GM12878 (cell line): ENCODE results near the gene IL17B. TPM values are rescaled to one million over a fixed set of nuclear protein-coding genes. Genes with fewer than 3 reads are reported as not detected.
A peak's percentile ranks its signal among the peaks of the same experiment; 100 is the strongest.

ENCODE experiments used
- ATAC-seq: fragments of 200-7000 bp; cut with Tn5 transposase; 3 replicates; pipeline ENCODE4 v1.9.1; 2020; ENCODE audit warnings: mild to moderate bottlenecking, moderate library complexity
- BruUV-seq: library from RNA; stranded (reverse); fragments of 400-500 nt; replicated peaks from 2 replicates; lab custom pipeline; 2021; lab: Mats Ljungman, UMichigan
- CTCF ChIA-PET: fragments of 300-600 bp; sonication (Branson Sonifier 250); formaldehyde crosslinking; extraction: SDS; loops from one replicate; lab custom pipeline; 2021; ENCODE audit warnings: inconsistent platforms; lab: Yijun Ruan, JAX
- POLR2A ChIA-PET: fragments of 350-600 bp; formaldehyde crosslinking; extraction: SDS; loops from one replicate; lab custom pipeline; 2021; ENCODE audit warnings: inconsistent platforms; lab: Charles Lee
- RAD21 ChIA-PET: fragments of 300-600 bp; sonication (Branson Sonifier 250); formaldehyde crosslinking; loops from one replicate; lab custom pipeline; 2023; ENCODE audit warnings: antibody characterized with exemption; ENCODE audit not compliant: unreplicated experiment; lab: Charles Lee
- SMC1A ChIA-PET: fragments of 300-600 bp; sonication (Branson Sonifier 250); formaldehyde crosslinking; loops from one replicate; lab custom pipeline; 2023; ENCODE audit not compliant: unreplicated experiment, uncharacterized antibody; lab: Charles Lee
- DNase-seq: peaks from one replicate; pipeline ENCODE4 v3.0.0-alpha.2; 2011; ENCODE audit warnings: low read depth, low spot score
- FAIRE-seq: peaks from 3 replicates; lab custom pipeline; 2011; peaks lifted over from hg19 to GRCh38; lab: Jason Lieb, UNC
- H2AFZ ChIP-seq: 2 replicates; pipeline ENCODE4 v1.6.0; 2011; ENCODE audit warnings: low read depth, low read length, control low read depth; ENCODE audit not compliant: control insufficient read depth
- H3K27ac ChIP-seq: 2 replicates; pipeline ENCODE4 v1.5.1; 2011; ENCODE audit warnings: control low read depth; ENCODE audit not compliant: control insufficient read depth, insufficient read depth
- H3K27me3 ChIP-seq, 2 experiments: replicated peaks in 1 of 2; 2 replicates each; pipeline versions ENCODE4 v1.6.0 to v1.6.1; 2011; ENCODE audit warnings: low read length in 1 of 2; ENCODE audit not compliant: control insufficient read depth in 2 of 2, insufficient read depth in 2 of 2
- H3K36me3 ChIP-seq, 2 experiments: 2 replicates each; pipeline ENCODE4 v1.5.1; 2011; ENCODE audit warnings: low read length in 1 of 2; ENCODE audit not compliant: control insufficient read depth in 2 of 2, insufficient read depth in 2 of 2
- H3K4me1 ChIP-seq: 2 replicates; pipeline ENCODE4 v1.6.1; 2011; ENCODE audit warnings: mild to moderate bottlenecking, low read length, moderate library complexity, mixed read lengths; ENCODE audit not compliant: control insufficient read depth, insufficient read depth
- H3K4me2 ChIP-seq: 2 replicates; pipeline ENCODE4 v1.6.0; 2011; ENCODE audit warnings: control low read depth; ENCODE audit not compliant: control insufficient read depth, insufficient read depth
- H3K4me3 ChIP-seq: fragments of 200-600 bp; sonication (generic); 2 replicates; pipeline ENCODE4 v1.5.1; 2016
- H3K79me2 ChIP-seq: 2 replicates; pipeline ENCODE4 v1.6.0; 2011; ENCODE audit warnings: low read length; ENCODE audit not compliant: control insufficient read depth, insufficient read depth
- H3K9ac ChIP-seq: 2 replicates; pipeline ENCODE4 v1.8.0; 2011; ENCODE audit warnings: low read length, control low read depth, mixed read lengths; ENCODE audit not compliant: control insufficient read depth, insufficient read depth
- H3K9me3 ChIP-seq: replicated peaks from 3 replicates; pipeline ENCODE4 v1.5.1; 2011; ENCODE audit warnings: mild to moderate bottlenecking, low read length; ENCODE audit not compliant: control insufficient read depth, insufficient read depth
- H4K20me1 ChIP-seq: 2 replicates; pipeline ENCODE4 v1.6.0; 2011; ENCODE audit not compliant: control insufficient read depth, insufficient read depth
- BRCA1 ChIP-seq: IDR thresholded peaks from 2 replicates; pipeline ENCODE4 v1.6.1; 2011; ENCODE audit warnings: low read depth, low read length, improper control_type of control experiment
- CHD2 ChIP-seq: IDR thresholded peaks from 2 replicates; pipeline ENCODE4 v1.6.1; 2011; ENCODE audit warnings: low read depth, low read length, improper control_type of control experiment, borderline replicate concordance
- ESRRA ChIP-seq: IDR thresholded peaks from 2 replicates; pipeline ENCODE4 v1.6.1; 2012; ENCODE audit warnings: mild to moderate bottlenecking, low read length, improper control_type of control experiment
- EZH2 ChIP-seq: IDR thresholded peaks from 2 replicates; pipeline ENCODE4 v1.6.1; 2012; ENCODE audit warnings: low read depth, mild to moderate bottlenecking, control low read depth, inconsistent platforms, low read length, borderline replicate concordance; ENCODE audit not compliant: control insufficient read depth
- HCFC1 ChIP-seq: fragments of 150-350 bp; IDR thresholded peaks from 2 replicates; pipeline ENCODE4 v1.6.1; 2014; ENCODE audit warnings: low read length
- MEF2B ChIP-seq: fragments of 450-650 bp; IDR thresholded peaks from 2 replicates; pipeline ENCODE4 v1.6.1; 2018; ENCODE audit warnings: mild to moderate bottlenecking, moderate library complexity; ENCODE audit not compliant: partially characterized antibody, poor library complexity, severe bottlenecking
- RFX5 ChIP-seq: IDR thresholded peaks from 2 replicates; pipeline ENCODE4 v1.6.1; 2011; ENCODE audit warnings: low read depth, low read length, improper control_type of control experiment
- SIN3A ChIP-seq: IDR thresholded peaks from 2 replicates; pipeline ENCODE4 v1.6.1; 2012; ENCODE audit warnings: low read depth, low read length, improper control_type of control experiment
- SIX5 ChIP-seq: IDR thresholded peaks from 2 replicates; pipeline ENCODE4 v1.6.1; 2011; ENCODE audit warnings: mild to moderate bottlenecking, low read depth, low read length, moderate library complexity; ENCODE audit not compliant: severe bottlenecking
- ZBTB40 ChIP-seq: fragments of 450-650 bp; IDR thresholded peaks from 2 replicates; pipeline ENCODE4 v1.6.1; 2016; ENCODE audit warnings: mild to moderate bottlenecking, moderate library complexity, borderline replicate concordance
- in situ Hi-C: fragments of 300-500 bp; cut with MboI; formaldehyde crosslinking; loops from 9 replicates; pipeline ENCODE4 v1.14.3; 2018; ENCODE audit warnings: mixed read lengths
- intact Hi-C: fragments of 100-400 bp; cut with micrococcal nuclease; formaldehyde crosslinking; loops from one replicate; pipeline ENCODE4 v1.14.2; 2022; ENCODE audit not compliant: unreplicated experiment
- polyA plus RNA-seq, 11 experiments: library from polyadenylated mRNA; depleted of rRNA in 4 of 11; unstranded in 6 of 11; stranded (reverse) in 5 of 11; fragments of >200 nt; fragmentation: Nextera tagmentation in 4 of 11; fragmentation: Illumina TruSeq in 1 of 11; extraction: Ambion mirVana in 4 of 11; extraction: Trizol in 1 of 11; gene quantifications; 1 replicate in 1 of 11; 2 replicates in 10 of 11; pipeline versions ENCODE4 v1.2.1 to v1.2.3, GENCODE V29; 2011 to 2016; ENCODE audit warnings: inconsistent platforms in 2 of 11, missing spikeins in 2 of 11, low read depth in 1 of 11
- total RNA-seq, 4 experiments: library from RNA; depleted of rRNA in 3 of 4; stranded (reverse); fragments of >200 nt in 3 of 4; fragmentation: Illumina TruSeq in 1 of 4; extraction: Trizol in 1 of 4; gene quantifications; 2 replicates each; pipeline versions ENCODE4 v1.2.1 to v1.2.3, GENCODE V29; 2013 to 2021

Gene IL17B
- total and polyA plus RNA-seq, 10 of the 15 experiments (the other 5 are each of a cell fraction or from before 2014, with no cell fraction given) = not detected

- FAIRE-seq = no peak
- BruUV-seq = no TSS peak
Measured at GRCh38 chr5:149399775-149400174, 20.7 kb upstream of the IL17B start.

More at GRCh38 chr5:149399775-149400174, 20.7 kb upstream of the IL17B start:
- intact Hi-C loops (no loop called here), in situ Hi-C loops (no loop called here)
- RAD21 ChIA-PET = interaction anchor here (1.9 kb wide), 1 partner anchor 9 kb away, joined by 4 read pairs; no protein-coding TSS in a partner anchor
- Histone ChIP-seq H3K4me1 (no peaks in the 10 kb centered on the region), H3K79me2 (no peaks in the 10 kb centered on the region), H3K36me3 (no peaks in the 10 kb centered on the region), H3K4me2 (no peak overlapping the region), H3K27ac (no peak overlapping the region), H4K20me1 (no peaks in the 10 kb centered on the region), H3K9me3 (no peaks in the 10 kb centered on the region)
- POLR2A ChIA-PET = interaction anchor here (2.4 kb wide), 1 partner anchor 20 kb away, joined by 11 read pairs; no protein-coding TSS in a partner anchor
- SMC1A ChIA-PET = interaction anchor here (0.6 to 1.3 kb wide), 6 partner anchors 9 to 77 kb away, joined by 3 to 4 read pairs (median 3); no protein-coding TSS in a partner anchor
- peak; percentile 68; the same call in 2 of the 3 replicates for ATAC-seq
- no peak for DNase-seq
- TF ChIP-seq CHD2 = no peak
- peak; percentile 34; the same call in 1 of the 2 replicates for TF ChIP-seq HCFC1
- TF ChIP-seq ESRRA = no peak
- no peak for TF ChIP-seq ZBTB40
- no peak for TF ChIP-seq BRCA1
- TF ChIP-seq RFX5 = no peak
- TF ChIP-seq SIX5 = peak; percentile 39
- no peak for TF ChIP-seq EZH2
- TF ChIP-seq MEF2B = no peak
- no peak for TF ChIP-seq SIN3A
- TF ChIP-seq, all 136 proteins: peak for 2
- no peaks in the 10 kb centered on the region for H3K27me3 ChIP-seq
- CTCF ChIA-PET = interaction anchor here (1.0 to 1.1 kb wide), 2 partner anchors 18 to 32 kb away, joined by 3 to 4 read pairs; no protein-coding TSS in a partner anchor
- H3K4me3 ChIP-seq = no peak overlapping the region
- H3K9ac ChIP-seq = no peak overlapping the region
- no peak overlapping the region for H2AFZ ChIP-seq
